RKO (cell line): ENCODE data around the gene REV3L.
"Not testable (repeated sequence)": the region's sequence is repeated elsewhere in the genome, so short reads cannot be mapped to it uniquely, and the experiment has no call there.

Experiments
- DNase-seq: peaks from one replicate; pipeline ENCODE4 v3.0.0-alpha.2; 2016; ENCODE audit warnings: low spot score

Gene REV3L

GRCh38 chr6:111256646-111257045 is 226.4 kb downstream of the REV3L start:
- DNase-seq: no peak

GRCh38 chr6:111255838-111256237 is 227.2 kb downstream of the REV3L start:
- DNase-seq: not testable (repeated sequence)

GRCh38 chr6:111254779-111255166 is 228.2 kb downstream of the REV3L start:
- no peak for DNase-seq

DNA sequence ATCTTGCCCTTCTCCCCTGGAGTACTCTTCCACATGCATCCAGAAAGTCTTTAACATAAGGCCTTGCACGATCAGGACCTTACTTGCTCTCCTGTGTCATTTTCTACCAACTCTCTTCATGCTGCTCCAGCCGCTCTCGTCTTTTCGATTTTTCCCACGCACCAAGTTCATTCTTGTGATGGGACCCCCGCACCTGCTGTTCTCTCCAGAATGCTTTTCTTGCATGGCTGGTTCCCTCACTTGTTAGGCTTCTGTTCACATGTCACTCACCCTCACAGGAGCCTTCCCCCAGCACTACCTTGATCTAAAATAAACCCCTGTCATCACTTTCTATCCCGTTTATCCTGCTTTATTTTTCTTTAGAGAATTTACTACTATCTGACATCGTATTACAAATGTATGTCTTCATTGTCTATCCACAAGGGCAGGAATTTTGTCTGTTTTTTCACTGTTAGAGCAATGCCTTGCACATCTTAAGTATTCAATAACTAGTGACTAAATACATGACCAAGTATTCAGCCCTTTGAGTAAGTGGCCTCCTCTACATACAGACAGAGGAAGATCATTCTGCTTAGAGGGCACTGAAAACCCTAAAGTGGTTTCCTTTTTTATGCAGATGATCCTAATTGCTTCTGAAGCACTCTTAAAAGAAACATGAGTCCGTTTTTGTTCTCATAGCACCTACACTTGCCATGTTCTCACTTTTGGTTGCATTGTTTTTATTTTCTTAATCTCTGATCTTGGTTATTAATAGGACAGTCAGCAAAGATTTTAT is 228.8 kb downstream of the REV3L start:
- no peak for DNase-seq

DNA sequence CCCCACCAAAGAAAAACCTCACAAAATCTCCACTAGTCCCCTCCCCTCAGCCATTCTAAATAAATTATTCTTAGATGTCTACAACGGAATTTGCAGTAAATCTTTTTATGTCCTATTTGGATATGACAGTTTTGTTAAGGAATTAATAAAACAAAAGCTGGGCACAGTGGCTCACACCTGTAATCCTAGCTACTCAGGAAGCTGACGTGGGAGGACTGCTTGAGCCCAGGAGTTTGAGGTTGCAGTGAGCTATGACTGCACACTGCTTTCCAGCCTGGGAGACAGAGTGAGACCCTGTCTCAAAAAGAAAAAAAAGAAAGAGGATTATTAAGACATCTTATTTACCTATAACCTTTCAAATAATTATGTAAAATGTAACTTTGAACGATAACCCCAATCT is 230.3 kb downstream of the REV3L start:
- no peak for DNase-seq

- DNase-seq: no peak
These were observed 232.1 kb downstream of the REV3L start for GRCh38 chr6:111250791-111251354.
